A549 (cell line): Measurements from ENCODE around the gene CMAS.

ENCODE experiments used
- CEBPB ChIP-seq, 2 experiments: fragments of >200 bp in 1 of 2; sonication (Bioruptor Twin) in 1 of 2; formaldehyde crosslinking in 1 of 2; IDR thresholded peaks; 2 replicates each; pipeline ENCODE4 v1.6.1; 2012 to 2016
- CHD2 ChIP-seq: fragments of 150-350 bp; IDR thresholded peaks from 2 replicates; pipeline ENCODE4 v1.6.1; 2014; ENCODE audit warnings: low read length; ENCODE audit not compliant: partially characterized antibody
- CTCF ChIP-seq: fragments of >200 bp; sonication (Bioruptor Twin); formaldehyde crosslinking; IDR thresholded peaks from 3 replicates; pipeline ENCODE4 v1.5.1; 2016
- MAFK ChIP-seq: fragments of 450-650 bp; IDR thresholded peaks from 2 replicates; pipeline ENCODE4 v1.6.1; 2014; ENCODE audit not compliant: partially characterized antibody
- PHF8 ChIP-seq: fragments of 200-600 bp; sonication (generic); IDR thresholded peaks from 2 replicates; pipeline ENCODE4 v1.6.1; 2016; ENCODE audit warnings: low read depth, mild to moderate bottlenecking, antibody characterized with exemption, moderate library complexity, borderline replicate concordance
- POLR2A ChIP-seq: IDR thresholded peaks from 2 replicates; pipeline ENCODE4 v1.6.1; 2012; ENCODE audit warnings: mild to moderate bottlenecking, low read length
- RAD21 ChIP-seq, 2 experiments: fragments of >200 bp in 1 of 2; sonication (Bioruptor Twin) in 1 of 2; formaldehyde crosslinking in 1 of 2; IDR thresholded peaks in 1 of 2; conservative IDR thresholded peaks in 1 of 2; 2 replicates in 1 of 2; 3 replicates in 1 of 2; pipeline ENCODE4 v1.6.1; 2012 to 2018; ENCODE audit warnings: inconsistent platforms in 1 of 2
- TF ChIP-seq, protein P1 (sequence below): fragments of 200-600 bp; sonication (generic); IDR thresholded peaks from 2 replicates; pipeline ENCODE4 v1.6.1; 2016; ENCODE audit warnings: antibody characterized with exemption, mild to moderate bottlenecking, moderate library complexity

DNA sequence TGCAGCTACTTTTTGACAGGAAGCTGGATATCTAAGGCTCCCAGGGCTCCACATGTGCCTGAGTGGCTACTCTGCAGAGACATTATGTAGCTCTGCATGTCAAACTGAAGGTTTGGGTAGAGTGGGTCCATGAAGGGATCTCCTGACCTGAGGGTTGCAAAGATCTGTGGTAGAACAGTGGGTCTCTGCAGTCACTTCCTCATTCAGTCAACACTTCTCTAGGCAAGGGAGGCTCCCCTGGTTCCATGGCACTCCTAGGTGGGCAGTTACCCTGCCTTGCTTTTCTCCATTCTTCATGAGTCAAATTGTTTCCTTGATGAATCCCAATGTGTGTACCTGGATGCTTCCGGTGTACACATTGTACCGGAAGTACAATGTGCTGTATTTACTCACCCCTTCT is 57.4 kb downstream of the CMAS start:
- TF ChIP-seq CTCF (no peak), MAFK (no peak), PHF8 (no peak), CHD2 (no peak), POLR2A (no peak), CEBPB (IDR thresholded peaks at IDR 0.05) (no peak), RAD21 (conservative IDR thresholded peaks at IDR 0.05 in 1 of 2, IDR thresholded peaks at IDR 0.05 in 1 of 2) (no peak)
- TF ChIP-seq, protein P1, sequence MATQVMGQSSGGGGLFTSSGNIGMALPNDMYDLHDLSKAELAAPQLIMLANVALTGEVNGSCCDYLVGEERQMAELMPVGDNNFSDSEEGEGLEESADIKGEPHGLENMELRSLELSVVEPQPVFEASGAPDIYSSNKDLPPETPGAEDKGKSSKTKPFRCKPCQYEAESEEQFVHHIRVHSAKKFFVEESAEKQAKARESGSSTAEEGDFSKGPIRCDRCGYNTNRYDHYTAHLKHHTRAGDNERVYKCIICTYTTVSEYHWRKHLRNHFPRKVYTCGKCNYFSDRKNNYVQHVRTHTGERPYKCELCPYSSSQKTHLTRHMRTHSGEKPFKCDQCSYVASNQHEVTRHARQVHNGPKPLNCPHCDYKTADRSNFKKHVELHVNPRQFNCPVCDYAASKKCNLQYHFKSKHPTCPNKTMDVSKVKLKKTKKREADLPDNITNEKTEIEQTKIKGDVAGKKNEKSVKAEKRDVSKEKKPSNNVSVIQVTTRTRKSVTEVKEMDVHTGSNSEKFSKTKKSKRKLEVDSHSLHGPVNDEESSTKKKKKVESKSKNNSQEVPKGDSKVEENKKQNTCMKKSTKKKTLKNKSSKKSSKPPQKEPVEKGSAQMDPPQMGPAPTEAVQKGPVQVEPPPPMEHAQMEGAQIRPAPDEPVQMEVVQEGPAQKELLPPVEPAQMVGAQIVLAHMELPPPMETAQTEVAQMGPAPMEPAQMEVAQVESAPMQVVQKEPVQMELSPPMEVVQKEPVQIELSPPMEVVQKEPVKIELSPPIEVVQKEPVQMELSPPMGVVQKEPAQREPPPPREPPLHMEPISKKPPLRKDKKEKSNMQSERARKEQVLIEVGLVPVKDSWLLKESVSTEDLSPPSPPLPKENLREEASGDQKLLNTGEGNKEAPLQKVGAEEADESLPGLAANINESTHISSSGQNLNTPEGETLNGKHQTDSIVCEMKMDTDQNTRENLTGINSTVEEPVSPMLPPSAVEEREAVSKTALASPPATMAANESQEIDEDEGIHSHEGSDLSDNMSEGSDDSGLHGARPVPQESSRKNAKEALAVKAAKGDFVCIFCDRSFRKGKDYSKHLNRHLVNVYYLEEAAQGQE = no peak
